GM12878 (cell line): ENCODE data around the gene XPO6. TPM values are rescaled to one million over a fixed set of nuclear protein-coding genes. Genes with fewer than 3 reads are reported as not detected.
A peak's percentile ranks its signal among the peaks of the same experiment; 100 is the strongest.

ENCODE experiments used
- ATF7 ChIP-seq: fragments of 450-650 bp; IDR thresholded peaks from 2 replicates; pipeline ENCODE4 v1.6.1; 2016; ENCODE audit warnings: low read depth, mild to moderate bottlenecking
- EZH2 ChIP-seq: IDR thresholded peaks from 2 replicates; pipeline ENCODE4 v1.6.1; 2012; ENCODE audit warnings: low read depth, mild to moderate bottlenecking, control low read depth, inconsistent platforms, low read length, borderline replicate concordance; ENCODE audit not compliant: control insufficient read depth
- GATAD2B ChIP-seq: fragments of 450-650 bp; conservative IDR thresholded peaks from 2 replicates; pipeline ENCODE4 v1.6.1; 2017; ENCODE audit warnings: low read depth, mild to moderate bottlenecking, moderate library complexity
- POLR2AphosphoS2 ChIP-seq: IDR thresholded peaks from 2 replicates; pipeline ENCODE4 v1.6.1; 2011; ENCODE audit warnings: low read depth, mild to moderate bottlenecking, low read length, improper control_type of control experiment, moderate library complexity
- RELA ChIP-seq: fragments of 450-650 bp; IDR thresholded peaks from 2 replicates; pipeline ENCODE4 v1.8.0; 2014; ENCODE audit warnings: borderline replicate concordance; ENCODE audit not compliant: partially characterized antibody
- SMAD5 ChIP-seq: IDR thresholded peaks from 2 replicates; pipeline ENCODE4 v1.6.1; 2016; ENCODE audit warnings: antibody characterized with exemption, low read depth
- SPI1 ChIP-seq: IDR thresholded peaks from 2 replicates; pipeline ENCODE4 v1.6.1; 2011; ENCODE audit warnings: low read depth, mild to moderate bottlenecking, low read length, moderate library complexity, borderline replicate concordance; ENCODE audit not compliant: insufficient read depth
- STAT1 ChIP-seq: fragments of 450-650 bp; conservative IDR thresholded peaks from 2 replicates; pipeline ENCODE4 v1.6.1; 2014; ENCODE audit warnings: antibody characterized with exemption, mild to moderate bottlenecking
- USF1 ChIP-seq: IDR thresholded peaks from 2 replicates; pipeline ENCODE4 v1.6.1; 2011; ENCODE audit warnings: borderline replicate concordance, low read depth, mild to moderate bottlenecking, moderate library complexity, mixed read lengths, low read length; ENCODE audit not compliant: insufficient read depth; ENCODE audit errors: extremely low read length
- ZNF274 ChIP-seq: IDR thresholded peaks from one replicate; pipeline ENCODE4 v1.8.0; 2011; ENCODE audit not compliant: insufficient read length, insufficient read depth
- ZNF687 ChIP-seq: fragments of 450-650 bp; IDR thresholded peaks from 2 replicates; pipeline ENCODE4 v1.6.1; 2017; ENCODE audit warnings: mild to moderate bottlenecking, moderate library complexity
- polyA plus RNA-seq, 11 experiments: library from polyadenylated mRNA; depleted of rRNA in 4 of 11; unstranded in 6 of 11; stranded (reverse) in 5 of 11; fragments of >200 nt; fragmentation: Nextera tagmentation in 4 of 11; fragmentation: Illumina TruSeq in 1 of 11; extraction: Ambion mirVana in 4 of 11; extraction: Trizol in 1 of 11; gene quantifications; 1 replicate in 1 of 11; 2 replicates in 10 of 11; pipeline versions ENCODE4 v1.2.1 to v1.2.3, GENCODE V29; 2011 to 2016; ENCODE audit warnings: inconsistent platforms in 2 of 11, missing spikeins in 2 of 11, low read depth in 1 of 11
- total RNA-seq, 4 experiments: library from RNA; depleted of rRNA in 3 of 4; stranded (reverse); fragments of >200 nt in 3 of 4; fragmentation: Illumina TruSeq in 1 of 4; extraction: Trizol in 1 of 4; gene quantifications; 2 replicates each; pipeline versions ENCODE4 v1.2.1 to v1.2.3, GENCODE V29; 2013 to 2021
- TF ChIP-seq, protein P1 (sequence below): IDR thresholded peaks from 2 replicates; pipeline ENCODE4 v1.6.1; 2011; ENCODE audit warnings: mild to moderate bottlenecking, low read depth, low read length, moderate library complexity; ENCODE audit not compliant: insufficient replicate concordance
- TF ChIP-seq, protein P2 (sequence below): IDR thresholded peaks from 2 replicates; pipeline ENCODE4 v1.6.1; 2012; ENCODE audit warnings: low read length, inconsistent platforms
- TF ChIP-seq, protein P3 (sequence below): fragments of 150-350 bp; IDR thresholded peaks from 2 replicates; pipeline ENCODE4 v1.6.1; 2014; ENCODE audit warnings: mild to moderate bottlenecking, low read depth, low read length
- TF ChIP-seq, protein P4 (sequence below): fragments of 450-650 bp; conservative IDR thresholded peaks from 2 replicates; pipeline ENCODE4 v1.6.1; 2017; ENCODE audit warnings: mild to moderate bottlenecking, moderate library complexity

Gene XPO6
- total and polyA plus RNA-seq, 10 of the 15 experiments (the other 5 are each of a cell fraction or from before 2014, with no cell fraction given), result 9.9 to 246 (median 110) TPM

GRCh38 chr16:28211758-28212531, at the start of gene XPO6 (continued):
- TF ChIP-seq ZNF687, result peak; percentile 78
- TF ChIP-seq, protein P1, sequence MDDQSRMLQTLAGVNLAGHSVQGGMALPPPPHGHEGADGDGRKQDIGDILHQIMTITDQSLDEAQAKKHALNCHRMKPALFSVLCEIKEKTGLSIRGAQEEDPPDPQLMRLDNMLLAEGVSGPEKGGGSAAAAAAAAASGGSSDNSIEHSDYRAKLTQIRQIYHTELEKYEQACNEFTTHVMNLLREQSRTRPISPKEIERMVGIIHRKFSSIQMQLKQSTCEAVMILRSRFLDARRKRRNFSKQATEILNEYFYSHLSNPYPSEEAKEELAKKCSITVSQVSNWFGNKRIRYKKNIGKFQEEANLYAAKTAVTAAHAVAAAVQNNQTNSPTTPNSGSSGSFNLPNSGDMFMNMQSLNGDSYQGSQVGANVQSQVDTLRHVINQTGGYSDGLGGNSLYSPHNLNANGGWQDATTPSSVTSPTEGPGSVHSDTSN, result no peak
- TF ChIP-seq ZNF274, result no peak
- peak; percentile 74 for TF ChIP-seq GATAD2B
- TF ChIP-seq STAT1, result no peak
- TF ChIP-seq EZH2, result no peak
- no peak for TF ChIP-seq POLR2AphosphoS2
- TF ChIP-seq, protein P2, sequence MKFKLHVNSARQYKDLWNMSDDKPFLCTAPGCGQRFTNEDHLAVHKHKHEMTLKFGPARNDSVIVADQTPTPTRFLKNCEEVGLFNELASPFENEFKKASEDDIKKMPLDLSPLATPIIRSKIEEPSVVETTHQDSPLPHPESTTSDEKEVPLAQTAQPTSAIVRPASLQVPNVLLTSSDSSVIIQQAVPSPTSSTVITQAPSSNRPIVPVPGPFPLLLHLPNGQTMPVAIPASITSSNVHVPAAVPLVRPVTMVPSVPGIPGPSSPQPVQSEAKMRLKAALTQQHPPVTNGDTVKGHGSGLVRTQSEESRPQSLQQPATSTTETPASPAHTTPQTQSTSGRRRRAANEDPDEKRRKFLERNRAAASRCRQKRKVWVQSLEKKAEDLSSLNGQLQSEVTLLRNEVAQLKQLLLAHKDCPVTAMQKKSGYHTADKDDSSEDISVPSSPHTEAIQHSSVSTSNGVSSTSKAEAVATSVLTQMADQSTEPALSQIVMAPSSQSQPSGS, result no peak
- TF ChIP-seq, protein P3, sequence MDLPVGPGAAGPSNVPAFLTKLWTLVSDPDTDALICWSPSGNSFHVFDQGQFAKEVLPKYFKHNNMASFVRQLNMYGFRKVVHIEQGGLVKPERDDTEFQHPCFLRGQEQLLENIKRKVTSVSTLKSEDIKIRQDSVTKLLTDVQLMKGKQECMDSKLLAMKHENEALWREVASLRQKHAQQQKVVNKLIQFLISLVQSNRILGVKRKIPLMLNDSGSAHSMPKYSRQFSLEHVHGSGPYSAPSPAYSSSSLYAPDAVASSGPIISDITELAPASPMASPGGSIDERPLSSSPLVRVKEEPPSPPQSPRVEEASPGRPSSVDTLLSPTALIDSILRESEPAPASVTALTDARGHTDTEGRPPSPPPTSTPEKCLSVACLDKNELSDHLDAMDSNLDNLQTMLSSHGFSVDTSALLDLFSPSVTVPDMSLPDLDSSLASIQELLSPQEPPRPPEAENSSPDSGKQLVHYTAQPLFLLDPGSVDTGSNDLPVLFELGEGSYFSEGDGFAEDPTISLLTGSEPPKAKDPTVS, result no peak
- TF ChIP-seq, protein P4, sequence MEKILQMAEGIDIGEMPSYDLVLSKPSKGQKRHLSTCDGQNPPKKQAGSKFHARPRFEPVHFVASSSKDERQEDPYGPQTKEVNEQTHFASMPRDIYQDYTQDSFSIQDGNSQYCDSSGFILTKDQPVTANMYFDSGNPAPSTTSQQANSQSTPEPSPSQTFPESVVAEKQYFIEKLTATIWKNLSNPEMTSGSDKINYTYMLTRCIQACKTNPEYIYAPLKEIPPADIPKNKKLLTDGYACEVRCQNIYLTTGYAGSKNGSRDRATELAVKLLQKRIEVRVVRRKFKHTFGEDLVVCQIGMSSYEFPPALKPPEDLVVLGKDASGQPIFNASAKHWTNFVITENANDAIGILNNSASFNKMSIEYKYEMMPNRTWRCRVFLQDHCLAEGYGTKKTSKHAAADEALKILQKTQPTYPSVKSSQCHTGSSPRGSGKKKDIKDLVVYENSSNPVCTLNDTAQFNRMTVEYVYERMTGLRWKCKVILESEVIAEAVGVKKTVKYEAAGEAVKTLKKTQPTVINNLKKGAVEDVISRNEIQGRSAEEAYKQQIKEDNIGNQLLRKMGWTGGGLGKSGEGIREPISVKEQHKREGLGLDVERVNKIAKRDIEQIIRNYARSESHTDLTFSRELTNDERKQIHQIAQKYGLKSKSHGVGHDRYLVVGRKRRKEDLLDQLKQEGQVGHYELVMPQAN, result peak; percentile 56
- TF ChIP-seq RELA, result no peak
- no peak for TF ChIP-seq SMAD5
- TF ChIP-seq USF1, result peak; percentile 35
- no peak for TF ChIP-seq ATF7
- no peak for TF ChIP-seq SPI1
